ENCODE results near the gene SEC22A.
"Not testable (repeated sequence)": the region's sequence is repeated elsewhere in the genome, so short reads cannot be mapped to it uniquely, and the experiment has no call there.

Gene SEC22A

DNA sequence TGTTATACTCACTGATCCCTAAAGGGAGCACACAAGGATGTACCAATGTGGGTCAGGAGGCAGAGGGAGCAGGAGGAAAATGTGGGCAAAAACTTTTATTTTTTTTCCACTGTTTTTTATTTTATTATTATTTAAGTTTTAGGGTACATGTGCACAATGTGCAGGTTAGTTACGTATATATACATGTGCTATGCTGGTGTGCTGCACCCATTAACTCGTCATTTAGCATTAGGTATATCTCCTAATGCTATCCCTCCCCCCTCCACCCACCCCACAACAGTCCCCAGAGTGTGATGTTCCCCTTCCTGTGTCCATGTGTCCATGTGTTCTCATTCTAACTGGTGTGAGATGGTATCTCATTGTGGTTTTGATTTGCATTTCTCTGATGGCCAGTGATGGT is 37.4 kb downstream of the SEC22A start:
- not testable (repeated sequence) for H3K27me3 ChIP-seq (ENCODE audit: control insufficient read depth, insufficient read depth, low read length); H3K27ac ChIP-seq (ENCODE audit: low read length); H3K4me3 ChIP-seq (ENCODE audit: low read length); H3K9me3 ChIP-seq (ENCODE audit: control insufficient read depth, low read depth, low read length); H3K36me3 ChIP-seq (ENCODE audit: control insufficient read depth, low read depth, low read length); H3K9ac ChIP-seq (ENCODE audit: low read length); H3K4me1 ChIP-seq (ENCODE audit: control insufficient read depth, low read depth, low read length)

DNA sequence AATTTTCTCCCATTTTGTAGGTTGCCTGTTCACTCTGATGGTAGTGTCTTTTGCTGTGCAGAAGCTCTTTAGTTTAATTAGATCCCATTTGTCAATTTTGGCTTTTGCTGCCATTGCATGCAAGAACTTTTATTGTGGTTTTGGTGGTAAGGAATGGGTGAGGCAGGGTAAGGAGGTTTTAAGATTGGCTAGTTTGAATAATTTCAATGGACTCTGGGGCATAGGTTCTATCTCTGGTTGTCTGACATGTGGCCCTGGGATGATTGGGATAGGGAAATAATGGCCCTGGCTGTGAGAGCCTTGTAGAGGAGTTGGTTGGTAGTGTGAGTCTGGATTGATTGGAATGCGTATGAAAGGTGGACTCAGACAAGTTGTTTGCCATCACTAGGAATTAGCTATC is 38.0 kb downstream of the SEC22A start:
- Histone ChIP-seq H3K36me3 (ENCODE audit: control insufficient read depth, low read depth, low read length) (no peaks in the 10 kb centered on the region), H3K9ac (ENCODE audit: low read length) (no peak overlapping the region), H3K9me3 (ENCODE audit: control insufficient read depth, low read depth, low read length) (no peaks in the 10 kb centered on the region), H3K27ac (ENCODE audit: low read length) (no peak overlapping the region), H3K27me3 (ENCODE audit: control insufficient read depth, insufficient read depth, low read length) (no peaks in the 10 kb centered on the region), H3K4me1 (ENCODE audit: control insufficient read depth, low read depth, low read length) (no peaks in the 10 kb centered on the region), H3K4me3 (ENCODE audit: low read length) (no peak overlapping the region)

DNA sequence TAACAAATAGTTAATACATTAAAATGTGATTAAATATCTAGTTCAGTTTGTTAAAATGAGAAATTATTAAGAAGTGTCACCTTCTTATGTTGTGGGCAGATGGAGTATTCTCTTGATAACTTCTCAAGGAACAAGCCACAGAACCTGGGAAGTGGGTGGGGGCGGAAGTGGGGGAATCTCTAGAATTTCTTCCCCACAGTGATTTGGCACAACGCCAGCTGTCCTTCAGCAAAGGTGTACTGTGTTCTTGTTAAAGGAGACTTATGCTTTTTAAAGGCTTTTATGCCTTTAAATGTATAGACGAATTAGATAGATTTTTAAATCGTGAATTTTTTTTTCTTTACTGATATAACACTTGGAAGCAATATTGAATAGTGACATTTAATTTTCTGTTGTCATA is 42.4 kb downstream of the SEC22A start:
- H3K27ac ChIP-seq (ENCODE audit: low read length) = no peak overlapping the region
- no peaks in the 10 kb centered on the region for H3K36me3 ChIP-seq (ENCODE audit: control insufficient read depth, low read depth, low read length)
- H3K4me3 ChIP-seq (ENCODE audit: low read length) = no peak overlapping the region
- H3K27me3 ChIP-seq (ENCODE audit: control insufficient read depth, insufficient read depth, low read length) = no peaks in the 10 kb centered on the region
- no peaks in the 10 kb centered on the region for H3K4me1 ChIP-seq (ENCODE audit: control insufficient read depth, low read depth, low read length)
- H3K9ac ChIP-seq (ENCODE audit: low read length) = no peak overlapping the region
- no peaks in the 10 kb centered on the region for H3K9me3 ChIP-seq (ENCODE audit: control insufficient read depth, low read depth, low read length)

DNA sequence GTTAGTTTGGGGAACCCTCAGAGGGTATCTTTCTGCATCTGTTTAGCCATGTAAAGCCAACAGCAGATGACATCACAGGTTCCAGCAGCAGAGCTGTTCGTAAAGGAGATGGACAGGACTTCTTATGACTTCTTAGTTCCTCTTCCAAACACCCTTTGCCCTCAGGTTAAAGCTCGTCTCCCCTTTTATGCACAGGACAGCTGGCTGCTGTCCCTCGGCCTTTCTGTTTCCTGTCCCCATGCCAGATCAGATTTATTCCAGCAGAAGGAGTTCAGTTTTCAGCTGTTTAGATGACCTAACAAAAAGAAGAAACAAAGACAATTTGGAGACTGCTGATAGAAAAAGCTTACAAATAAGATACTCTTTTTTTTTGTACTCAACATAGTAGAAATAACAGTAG is 45.1 kb downstream of the SEC22A start:
- Histone ChIP-seq H3K27ac (ENCODE audit: low read length) (no peak overlapping the region), H3K9me3 (ENCODE audit: control insufficient read depth, low read depth, low read length) (no peaks in the 10 kb centered on the region), H3K36me3 (ENCODE audit: control insufficient read depth, low read depth, low read length) (no peaks in the 10 kb centered on the region), H3K9ac (ENCODE audit: low read length) (no peak overlapping the region), H3K27me3 (ENCODE audit: control insufficient read depth, insufficient read depth, low read length) (no peaks in the 10 kb centered on the region), H3K4me3 (ENCODE audit: low read length) (no peak overlapping the region), H3K4me1 (ENCODE audit: control insufficient read depth, low read depth, low read length) (no peaks in the 10 kb centered on the region)

DNA sequence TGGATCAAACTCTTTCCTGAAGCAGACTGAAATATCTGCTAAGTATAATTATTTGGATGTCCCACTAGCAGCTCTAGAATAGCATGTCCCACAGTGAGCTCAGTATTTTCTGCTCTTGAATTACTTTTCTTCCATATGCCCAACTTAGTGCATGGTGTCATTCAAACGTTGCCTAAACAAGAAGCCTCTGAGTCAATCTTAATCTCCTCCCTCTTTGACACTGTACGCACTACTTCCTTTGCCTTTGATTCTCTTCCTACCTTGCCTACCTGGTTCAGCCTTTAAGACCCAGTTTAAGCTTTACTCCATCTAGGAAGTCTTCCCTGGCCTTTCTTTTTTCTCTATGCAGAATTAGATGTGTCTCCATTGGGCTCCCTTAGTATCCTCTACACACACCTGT is 54.5 kb downstream of the SEC22A start:
- no peak overlapping the region for H3K27ac ChIP-seq (ENCODE audit: low read length)
- no peaks in the 10 kb centered on the region for H3K9me3 ChIP-seq (ENCODE audit: control insufficient read depth, low read depth, low read length)
- no peak overlapping the region for H3K9ac ChIP-seq (ENCODE audit: low read length)

DNA sequence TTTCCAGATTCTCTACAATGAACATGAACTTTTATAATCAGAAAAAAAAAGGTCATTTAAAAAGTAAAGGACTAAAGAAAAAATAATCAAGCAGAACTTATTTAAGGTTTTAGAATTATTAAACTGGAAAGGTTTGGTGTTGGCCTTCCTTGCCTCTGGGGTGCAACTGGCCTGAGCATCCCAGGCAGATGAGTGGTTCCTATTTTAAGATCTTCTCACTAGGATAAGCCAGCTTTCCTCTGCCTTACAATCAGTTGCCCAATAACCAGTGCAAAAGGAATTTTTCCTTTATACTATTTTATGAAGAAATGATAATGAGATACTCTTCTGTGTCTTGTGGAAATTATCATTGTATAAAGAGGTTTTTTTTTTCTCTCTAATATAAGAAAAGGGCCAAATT is 56.6 kb downstream of the SEC22A start:
- H3K27ac ChIP-seq (ENCODE audit: low read length) = no peak overlapping the region
- no peaks in the 10 kb centered on the region for H3K27me3 ChIP-seq (ENCODE audit: control insufficient read depth, insufficient read depth, low read length)
- no peak overlapping the region for H3K4me3 ChIP-seq (ENCODE audit: low read length)

More for the DNA sequence above, 54.5 kb downstream of the SEC22A start:
- Histone ChIP-seq H3K27me3 (ENCODE audit: control insufficient read depth, insufficient read depth, low read length) (no peaks in the 10 kb centered on the region), H3K36me3 (ENCODE audit: control insufficient read depth, low read depth, low read length) (no peaks in the 10 kb centered on the region), H3K4me1 (ENCODE audit: control insufficient read depth, low read depth, low read length) (no peaks in the 10 kb centered on the region), H3K4me3 (ENCODE audit: low read length) (no peak overlapping the region)

GRCh38 chr3:123258811-123259420 is 57.2 kb downstream of the SEC22A start:
- H3K9ac ChIP-seq (ENCODE audit: low read length) = no peak overlapping the region
- no peak overlapping the region for H3K27ac ChIP-seq (ENCODE audit: low read length)
- H3K4me3 ChIP-seq (ENCODE audit: low read length) = no peak overlapping the region
- no peaks in the 10 kb centered on the region for H3K27me3 ChIP-seq (ENCODE audit: control insufficient read depth, insufficient read depth, low read length)
- no peaks in the 10 kb centered on the region for H3K36me3 ChIP-seq (ENCODE audit: control insufficient read depth, low read depth, low read length)
- no peaks in the 10 kb centered on the region for H3K9me3 ChIP-seq (ENCODE audit: control insufficient read depth, low read depth, low read length)
- H3K4me1 ChIP-seq (ENCODE audit: control insufficient read depth, low read depth, low read length) = no peaks in the 10 kb centered on the region

More for the DNA sequence above, 56.6 kb downstream of the SEC22A start:
- H3K36me3 ChIP-seq (ENCODE audit: control insufficient read depth, low read depth, low read length) = no peaks in the 10 kb centered on the region
- H3K9ac ChIP-seq (ENCODE audit: low read length) = no peak overlapping the region
- H3K4me1 ChIP-seq (ENCODE audit: control insufficient read depth, low read depth, low read length) = no peaks in the 10 kb centered on the region
- no peaks in the 10 kb centered on the region for H3K9me3 ChIP-seq (ENCODE audit: control insufficient read depth, low read depth, low read length)

GRCh38 chr3:123261666-123262065 is 59.9 kb downstream of the SEC22A start:
- Histone ChIP-seq H3K36me3 (ENCODE audit: control insufficient read depth, low read depth, low read length) (no peaks in the 10 kb centered on the region), H3K27me3 (ENCODE audit: control insufficient read depth, insufficient read depth, low read length) (no peaks in the 10 kb centered on the region), H3K27ac (ENCODE audit: low read length) (no peak overlapping the region), H3K4me3 (ENCODE audit: low read length) (no peak overlapping the region), H3K9me3 (ENCODE audit: control insufficient read depth, low read depth, low read length) (no peaks in the 10 kb centered on the region), H3K9ac (ENCODE audit: low read length) (no peak overlapping the region), H3K4me1 (ENCODE audit: control insufficient read depth, low read depth, low read length) (no peaks in the 10 kb centered on the region)

DNA sequence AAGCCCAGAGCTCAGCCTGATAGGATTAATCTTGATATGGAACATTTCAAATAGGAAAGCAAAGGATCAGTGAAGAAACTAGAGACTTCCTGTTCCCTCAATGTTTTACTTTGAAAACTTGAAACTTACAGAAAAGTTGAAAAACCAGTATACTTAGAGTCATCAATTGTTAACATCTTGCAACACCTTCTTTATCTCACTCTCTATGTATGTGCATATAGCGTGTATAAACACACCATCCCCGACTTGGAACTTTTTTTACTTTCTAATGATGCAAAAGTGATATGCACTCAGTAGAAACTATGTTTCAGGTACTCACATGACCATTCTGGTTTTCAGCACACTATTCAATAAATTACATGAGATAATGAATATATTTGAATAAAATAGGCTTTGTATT is 60.5 kb downstream of the SEC22A start:
- H3K36me3 ChIP-seq (ENCODE audit: control insufficient read depth, low read depth, low read length) = no peaks in the 10 kb centered on the region
- H3K27me3 ChIP-seq (ENCODE audit: control insufficient read depth, insufficient read depth, low read length) = no peaks in the 10 kb centered on the region
- H3K27ac ChIP-seq (ENCODE audit: low read length) = no peak overlapping the region
- H3K4me1 ChIP-seq (ENCODE audit: control insufficient read depth, low read depth, low read length) = no peaks in the 10 kb centered on the region
- H3K9me3 ChIP-seq (ENCODE audit: control insufficient read depth, low read depth, low read length) = no peaks in the 10 kb centered on the region
- no peak overlapping the region for H3K4me3 ChIP-seq (ENCODE audit: low read length)
- no peak overlapping the region for H3K9ac ChIP-seq (ENCODE audit: low read length)

GRCh38 chr3:123262868-123263267 is 61.1 kb downstream of the SEC22A start:
- H3K4me3 ChIP-seq (ENCODE audit: low read length) = no peak overlapping the region
- no peaks in the 10 kb centered on the region for H3K9me3 ChIP-seq (ENCODE audit: control insufficient read depth, low read depth, low read length)
- H3K27me3 ChIP-seq (ENCODE audit: control insufficient read depth, insufficient read depth, low read length) = no peaks in the 10 kb centered on the region
- no peak overlapping the region for H3K9ac ChIP-seq (ENCODE audit: low read length)
- H3K36me3 ChIP-seq (ENCODE audit: control insufficient read depth, low read depth, low read length) = no peaks in the 10 kb centered on the region
- no peaks in the 10 kb centered on the region for H3K4me1 ChIP-seq (ENCODE audit: control insufficient read depth, low read depth, low read length)
- no peak overlapping the region for H3K27ac ChIP-seq (ENCODE audit: low read length)

DNA sequence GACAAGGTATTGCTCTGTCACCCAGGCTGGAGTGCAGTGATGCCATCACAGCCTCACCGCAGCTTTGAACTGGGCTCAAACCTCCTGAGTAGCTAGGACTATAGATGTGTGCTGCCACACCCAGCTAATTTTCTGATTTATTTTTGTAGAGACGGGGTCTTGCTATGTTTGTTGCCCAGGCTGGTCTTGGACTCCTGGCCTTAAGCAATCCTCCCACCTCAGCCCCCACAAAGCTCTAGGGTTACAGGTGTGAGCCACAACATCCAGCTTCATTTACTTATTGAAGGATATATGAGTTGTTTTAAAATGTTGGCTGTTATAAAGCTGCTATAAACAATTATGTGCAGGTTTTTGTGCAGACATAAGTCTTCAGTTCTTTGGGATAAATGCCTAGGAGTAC is 62.2 kb downstream of the SEC22A start:
- no peak overlapping the region for H3K9ac ChIP-seq (ENCODE audit: low read length)

GRCh38 chr3:123267821-123268220 is 66.1 kb downstream of the SEC22A start:
- no peak overlapping the region for H3K4me3 ChIP-seq (ENCODE audit: low read length)
- H3K9me3 ChIP-seq (ENCODE audit: control insufficient read depth, low read depth, low read length) = no peaks in the 10 kb centered on the region
- H3K27ac ChIP-seq (ENCODE audit: low read length) = no peak overlapping the region
- no peaks in the 10 kb centered on the region for H3K27me3 ChIP-seq (ENCODE audit: control insufficient read depth, insufficient read depth, low read length)
- H3K9ac ChIP-seq (ENCODE audit: low read length) = no peak overlapping the region
- H3K4me1 ChIP-seq (ENCODE audit: control insufficient read depth, low read depth, low read length) = peaks cover 2% of the 10 kb centered on the region
- no peaks in the 10 kb centered on the region for H3K36me3 ChIP-seq (ENCODE audit: control insufficient read depth, low read depth, low read length)

More for the DNA sequence above, 62.2 kb downstream of the SEC22A start:
- Histone ChIP-seq H3K27me3 (ENCODE audit: control insufficient read depth, insufficient read depth, low read length) (no peaks in the 10 kb centered on the region), H3K4me1 (ENCODE audit: control insufficient read depth, low read depth, low read length) (no peaks in the 10 kb centered on the region), H3K4me3 (ENCODE audit: low read length) (no peak overlapping the region), H3K27ac (ENCODE audit: low read length) (no peak overlapping the region), H3K9me3 (ENCODE audit: control insufficient read depth, low read depth, low read length) (no peaks in the 10 kb centered on the region), H3K36me3 (ENCODE audit: control insufficient read depth, low read depth, low read length) (no peaks in the 10 kb centered on the region)
